Osteocyte (in vitro differentiated cells): Measurements from ENCODE around the gene RMDN2. TPM values are rescaled to one million over a fixed set of nuclear protein-coding genes. Genes with fewer than 3 reads are reported as not detected.

Experiments used
- DNase-seq: peaks from one replicate; pipeline ENCODE4 v3.0.0; 2021; ENCODE audit warnings: mixed read lengths; ENCODE audit not compliant: unreplicated experiment; ENCODE audit errors: extremely low spot score
- H3K27ac Mint-ChIP-seq: one replicate; pipeline ENCODE4 v1.8.0; 2021; ENCODE audit warnings: mild to moderate bottlenecking, mixed read lengths; ENCODE audit not compliant: unreplicated experiment
- H3K27me3 Mint-ChIP-seq: one replicate; pipeline ENCODE4 v1.8.0; 2021; ENCODE audit warnings: mixed read lengths; ENCODE audit not compliant: unreplicated experiment
- H3K36me3 Mint-ChIP-seq: one replicate; pipeline ENCODE4 v1.8.0; 2021; ENCODE audit warnings: mixed read lengths; ENCODE audit not compliant: unreplicated experiment
- H3K4me1 Mint-ChIP-seq: one replicate; pipeline ENCODE4 v1.8.0; 2021; ENCODE audit warnings: mixed read lengths; ENCODE audit not compliant: unreplicated experiment
- H3K4me3 Mint-ChIP-seq: one replicate; pipeline ENCODE4 v1.8.0; 2021; ENCODE audit warnings: mild to moderate bottlenecking, moderate library complexity, mixed read lengths; ENCODE audit not compliant: unreplicated experiment
- H3K9me3 Mint-ChIP-seq: one replicate; pipeline ENCODE4 v1.8.0; 2021; ENCODE audit warnings: mixed read lengths; ENCODE audit not compliant: unreplicated experiment
- total RNA-seq: library from RNA; stranded (reverse); gene quantifications from 2 replicates; pipeline ENCODE4 v1.2.1, GENCODE V29; 2021
- TF ChIP-seq, protein P1 (sequence below): fragments of 200-600 bp; sonication (generic); IDR thresholded peaks from 2 replicates; pipeline ENCODE4 v1.5.0; 2021; ENCODE audit warnings: antibody characterized with exemption, mild to moderate bottlenecking, moderate library complexity

RMDN2 gene
- total RNA-seq, 1 donor from 2014 or later: 8.4 TPM

DNA sequence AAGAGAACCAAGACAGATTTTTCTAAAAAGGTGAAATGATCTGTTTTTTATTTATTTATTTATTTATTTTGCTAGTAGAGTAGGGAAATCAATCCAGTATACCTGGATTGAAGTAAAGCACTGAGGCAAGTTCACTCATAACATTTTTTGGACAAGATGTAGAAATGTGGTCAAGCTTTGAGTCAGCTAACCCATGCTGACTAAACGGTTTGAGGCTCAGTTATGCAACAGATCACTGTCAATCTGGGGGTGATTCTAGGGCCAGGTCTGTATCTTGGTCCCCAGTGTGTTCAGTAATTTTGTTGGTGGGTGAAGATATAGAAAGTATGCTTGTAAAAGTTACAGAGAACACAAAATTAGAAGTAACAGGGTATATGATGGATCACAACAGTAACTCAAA lies 60.2 kb downstream of the RMDN2 start:
- Mint-ChIP-seq H3K4me1 (peaks cover 11% of the 10 kb centered on the region), H3K9me3 (no peaks in the 10 kb centered on the region), H3K4me3 (no peak overlapping the region), H3K36me3 (peaks cover 5% of the 10 kb centered on the region), H3K27me3 (no peaks in the 10 kb centered on the region), H3K27ac (no peak overlapping the region)
- TF ChIP-seq, protein P1, sequence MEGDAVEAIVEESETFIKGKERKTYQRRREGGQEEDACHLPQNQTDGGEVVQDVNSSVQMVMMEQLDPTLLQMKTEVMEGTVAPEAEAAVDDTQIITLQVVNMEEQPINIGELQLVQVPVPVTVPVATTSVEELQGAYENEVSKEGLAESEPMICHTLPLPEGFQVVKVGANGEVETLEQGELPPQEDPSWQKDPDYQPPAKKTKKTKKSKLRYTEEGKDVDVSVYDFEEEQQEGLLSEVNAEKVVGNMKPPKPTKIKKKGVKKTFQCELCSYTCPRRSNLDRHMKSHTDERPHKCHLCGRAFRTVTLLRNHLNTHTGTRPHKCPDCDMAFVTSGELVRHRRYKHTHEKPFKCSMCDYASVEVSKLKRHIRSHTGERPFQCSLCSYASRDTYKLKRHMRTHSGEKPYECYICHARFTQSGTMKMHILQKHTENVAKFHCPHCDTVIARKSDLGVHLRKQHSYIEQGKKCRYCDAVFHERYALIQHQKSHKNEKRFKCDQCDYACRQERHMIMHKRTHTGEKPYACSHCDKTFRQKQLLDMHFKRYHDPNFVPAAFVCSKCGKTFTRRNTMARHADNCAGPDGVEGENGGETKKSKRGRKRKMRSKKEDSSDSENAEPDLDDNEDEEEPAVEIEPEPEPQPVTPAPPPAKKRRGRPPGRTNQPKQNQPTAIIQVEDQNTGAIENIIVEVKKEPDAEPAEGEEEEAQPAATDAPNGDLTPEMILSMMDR: no peak
- DNase-seq: no peak

DNA sequence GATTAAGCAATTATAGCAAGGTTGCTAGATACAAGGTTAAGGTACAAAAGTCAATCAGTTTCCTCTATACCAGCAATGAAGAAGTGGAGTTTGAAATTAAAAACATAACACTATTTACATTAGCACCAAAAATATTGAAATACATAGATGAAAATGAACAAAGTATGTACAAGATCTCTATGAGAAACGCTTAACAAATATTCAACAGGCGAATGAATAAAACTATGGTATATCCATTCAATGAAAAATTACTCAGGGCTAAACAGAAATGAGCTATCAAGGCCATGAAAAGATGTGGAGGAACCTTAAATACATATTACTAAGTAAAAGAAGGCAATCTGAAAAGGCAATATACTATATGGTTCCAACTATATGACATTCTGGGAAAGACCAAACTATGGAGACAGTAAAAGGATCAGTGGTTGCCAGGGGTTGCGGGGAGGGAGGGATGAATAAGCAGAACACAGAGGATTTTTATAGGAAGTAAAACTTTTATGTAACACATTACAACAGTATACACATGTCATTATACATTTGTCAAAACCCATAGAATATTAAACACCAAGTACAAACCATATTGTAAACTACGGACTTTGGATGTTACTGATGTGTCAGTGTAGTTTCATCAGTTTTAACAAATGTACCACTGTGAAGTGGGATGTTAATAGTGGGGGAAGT lies 62.1 kb downstream of the RMDN2 start:
- Mint-ChIP-seq H3K27ac (no peak overlapping the region), H3K36me3 (peaks cover 2% of the 10 kb centered on the region), H3K9me3 (no peaks in the 10 kb centered on the region), H3K4me3 (no peak overlapping the region), H3K27me3 (no peaks in the 10 kb centered on the region), H3K4me1 (peaks cover 7% of the 10 kb centered on the region)
- DNase-seq: no peak
- TF ChIP-seq, protein P1: no peak

DNA sequence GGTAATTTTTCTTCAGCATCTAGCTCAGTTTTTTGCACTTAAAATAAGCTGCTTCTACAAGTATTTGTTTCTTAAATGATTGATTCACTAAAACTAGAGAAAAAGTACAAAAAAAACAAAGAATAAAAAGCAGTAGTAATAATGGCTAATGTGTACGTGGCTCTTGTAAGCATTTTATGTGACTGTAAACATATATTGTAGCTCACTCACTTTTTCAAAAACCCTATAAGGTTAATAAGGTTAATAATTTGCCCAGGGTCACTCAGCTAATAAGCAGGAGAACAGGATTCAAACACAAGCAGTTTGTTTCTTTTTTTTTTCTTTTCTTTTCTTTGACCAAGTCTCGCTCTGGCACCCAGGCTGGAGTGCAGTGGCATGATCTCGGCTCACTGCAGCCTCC lies 67.5 kb downstream of the RMDN2 start:
- Mint-ChIP-seq H3K4me3 (no peak overlapping the region), H3K36me3 (no peaks in the 10 kb centered on the region), H3K27me3 (no peaks in the 10 kb centered on the region), H3K27ac (no peak overlapping the region), H3K9me3 (no peaks in the 10 kb centered on the region), H3K4me1 (no peaks in the 10 kb centered on the region)
- TF ChIP-seq, protein P1: no peak
- no peak for DNase-seq

GRCh38 chr2:37993143-37993542 lies 68.1 kb downstream of the RMDN2 start:
- no peaks in the 10 kb centered on the region for H3K27me3 Mint-ChIP-seq
- H3K4me1 Mint-ChIP-seq: no peaks in the 10 kb centered on the region
- H3K9me3 Mint-ChIP-seq: no peaks in the 10 kb centered on the region
- DNase-seq: no peak
- TF ChIP-seq, protein P1: peak; percentile 28
- H3K27ac Mint-ChIP-seq: no peak overlapping the region
- no peaks in the 10 kb centered on the region for H3K36me3 Mint-ChIP-seq
- H3K4me3 Mint-ChIP-seq: no peak overlapping the region

- TF ChIP-seq, protein P1: no peak
- no peak for DNase-seq
- Mint-ChIP-seq H3K4me3 (no peak overlapping the region), H3K27me3 (no peaks in the 10 kb centered on the region), H3K27ac (no peak overlapping the region), H3K36me3 (peaks cover 6% of the 10 kb centered on the region), H3K4me1 (no peaks in the 10 kb centered on the region), H3K9me3 (peaks cover 6% of the 10 kb centered on the region)
Observed at GRCh38 chr2:37997629-37998028, 72.5 kb downstream of the RMDN2 start.
